DOHH2 (cell line): Measurements from ENCODE around the gene TLL2.

Source experiments
- H3F3A ChIP-seq: fragments of 200-600 bp; sonication (generic), shearing (Covaris generic); 2 replicates; pipeline ENCODE4 v1.6.0; 2016; ENCODE audit warnings: antibody characterized with exemption, mild to moderate bottlenecking; ENCODE audit not compliant: control insufficient read depth, insufficient read depth
- H3K27ac ChIP-seq: fragments of 200-600 bp; sonication (generic); 2 replicates; pipeline ENCODE4 v1.5.1; 2014; ENCODE audit warnings: low read depth, mild to moderate bottlenecking, low read length, moderate library complexity
- H3K27me3 ChIP-seq: fragments of 200-600 bp; sonication (generic); 2 replicates; pipeline ENCODE4 v1.6.1; 2014; ENCODE audit warnings: mild to moderate bottlenecking, low read length, mixed read lengths; ENCODE audit not compliant: control insufficient read depth
- H3K36me3 ChIP-seq: fragments of 200-600 bp; sonication (generic); 2 replicates; pipeline ENCODE4 v1.6.1; 2014; ENCODE audit warnings: mild to moderate bottlenecking, low read length, moderate library complexity, mixed read lengths; ENCODE audit not compliant: control insufficient read depth
- H3K4me1 ChIP-seq: fragments of 200-600 bp; sonication (generic); 2 replicates; pipeline ENCODE4 v1.6.1; 2014; ENCODE audit warnings: mild to moderate bottlenecking, low read length, mixed read lengths; ENCODE audit not compliant: control insufficient read depth
- H3K4me2 ChIP-seq: fragments of 200-600 bp; sonication (generic); 2 replicates; pipeline ENCODE4 v1.6.0; 2014; ENCODE audit warnings: mild to moderate bottlenecking, low read length, moderate library complexity
- H3K4me3 ChIP-seq: fragments of 200-600 bp; sonication (generic); 2 replicates; pipeline ENCODE4 v1.5.1; 2014; ENCODE audit warnings: mild to moderate bottlenecking, low read length, mixed read lengths
- H3K79me2 ChIP-seq: fragments of 200-600 bp; sonication (generic); 2 replicates; pipeline ENCODE4 v1.6.1; 2014; ENCODE audit warnings: mild to moderate bottlenecking, low read length, mixed read lengths; ENCODE audit not compliant: control insufficient read depth
- H3K9me2 ChIP-seq: fragments of 200-600 bp; sonication (generic); replicated peaks from 2 replicates; pipeline ENCODE4 v1.6.1; 2014; ENCODE audit warnings: mild to moderate bottlenecking, low read length, mixed read lengths; ENCODE audit not compliant: control insufficient read depth
- H3K9me3 ChIP-seq: fragments of 200-600 bp; sonication (generic); 2 replicates; pipeline ENCODE4 v1.6.1; 2014; ENCODE audit warnings: antibody characterized with exemption, low read length, mixed read lengths; ENCODE audit not compliant: control insufficient read depth, insufficient read depth
- H4K20me1 ChIP-seq: fragments of 200-600 bp; sonication (generic); 2 replicates; pipeline ENCODE4 v1.6.0; 2014; ENCODE audit warnings: low read depth, mild to moderate bottlenecking, antibody characterized with exemption, low read length, moderate library complexity; ENCODE audit not compliant: control insufficient read depth, insufficient read depth
- CTCF ChIP-seq: fragments of 200-600 bp; sonication (generic); IDR thresholded peaks from one replicate; pipeline ENCODE4 v1.5.1; 2014; ENCODE audit warnings: antibody characterized with exemption, mild to moderate bottlenecking, low read depth, low read length; ENCODE audit not compliant: poor library complexity, severe bottlenecking
- EZH2phosphoT487 ChIP-seq: fragments of 200-600 bp; sonication (generic); IDR thresholded peaks from 2 replicates; pipeline ENCODE4 v1.6.1; 2017; ENCODE audit warnings: borderline replicate concordance, mild to moderate bottlenecking, antibody characterized with exemption, low read length, moderate library complexity, mixed read lengths

TLL2 gene

GRCh38 chr10:96397902-96398301 is 115.8 kb downstream of the TLL2 start:
- TF ChIP-seq EZH2phosphoT487 (no peak), CTCF (no peak)
- H3K4me2 ChIP-seq = no peak overlapping the region

DNA sequence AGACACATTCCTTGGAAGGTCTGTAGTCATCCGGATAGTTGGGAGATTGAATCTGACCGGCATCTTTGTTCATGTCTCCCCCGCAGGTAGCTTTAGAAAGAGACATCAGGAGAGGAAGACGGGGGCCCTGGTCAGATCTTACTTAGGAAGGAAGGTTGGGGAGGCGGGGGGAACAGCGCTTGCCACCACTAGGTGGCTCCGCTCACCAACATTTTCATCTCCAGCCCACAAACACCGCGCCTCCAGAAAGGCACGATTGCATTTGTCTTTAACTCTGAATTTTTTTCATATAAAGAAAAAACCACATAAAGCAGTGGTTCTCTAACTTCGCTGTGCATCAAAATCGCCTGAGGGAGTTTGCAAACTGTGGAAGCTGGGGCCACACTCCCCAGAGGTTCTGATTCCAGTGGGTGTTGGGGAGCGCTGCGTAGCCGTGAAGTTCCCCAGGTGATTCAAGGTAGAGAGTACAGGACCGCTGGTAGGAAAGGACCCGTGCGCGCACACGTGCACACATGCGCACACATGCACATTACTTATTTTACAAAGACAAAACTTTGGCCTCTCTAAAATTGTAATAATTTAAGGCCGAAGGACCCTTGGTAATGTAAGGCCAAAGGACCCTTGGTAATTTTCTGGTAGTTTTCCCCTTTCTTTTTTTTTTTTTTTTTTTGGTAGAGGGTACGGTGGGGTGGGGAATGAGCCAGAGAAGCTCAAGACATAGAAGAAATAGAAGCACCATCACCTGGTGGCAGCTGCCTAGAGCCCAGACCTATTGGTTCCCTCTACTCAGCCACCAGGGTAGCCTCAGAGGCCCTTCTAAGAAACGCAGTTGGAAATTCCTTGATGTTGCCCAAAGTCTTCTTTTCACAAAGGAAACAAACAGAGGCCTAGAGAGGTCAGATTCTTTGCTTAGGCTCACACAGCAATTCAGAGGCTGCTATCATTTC is 117.5 kb downstream of the TLL2 start:
- Histone ChIP-seq H3K36me3 (no peaks in the 10 kb centered on the region), H3K27me3 (peaks cover 35% of the 10 kb centered on the region), H3K4me3 (peak overlapping the region; percentile 25; the same call in 1 of the 2 replicates), H3K79me2 (no peaks in the 10 kb centered on the region), H4K20me1 (no peaks in the 10 kb centered on the region), H3K27ac (no peak overlapping the region), H3K4me2 (peak overlapping the region; percentile 42), H3F3A (no peaks in the 10 kb centered on the region), H3K4me1 (no peaks in the 10 kb centered on the region), H3K9me2 (no peaks in the 10 kb centered on the region), H3K9me3 (no peaks in the 10 kb centered on the region)
- TF ChIP-seq EZH2phosphoT487 (no peak), CTCF (peak; percentile 93)

More at GRCh38 chr10:96397902-96398301, 115.8 kb downstream of the TLL2 start:
- Histone ChIP-seq H3K79me2 (no peaks in the 10 kb centered on the region), H3K27me3 (peaks cover 40% of the 10 kb centered on the region), H3K27ac (no peak overlapping the region), H3K4me3 (no peak overlapping the region), H4K20me1 (no peaks in the 10 kb centered on the region), H3K9me2 (no peaks in the 10 kb centered on the region), H3K9me3 (no peaks in the 10 kb centered on the region), H3K36me3 (no peaks in the 10 kb centered on the region), H3F3A (no peaks in the 10 kb centered on the region), H3K4me1 (no peaks in the 10 kb centered on the region)

DNA sequence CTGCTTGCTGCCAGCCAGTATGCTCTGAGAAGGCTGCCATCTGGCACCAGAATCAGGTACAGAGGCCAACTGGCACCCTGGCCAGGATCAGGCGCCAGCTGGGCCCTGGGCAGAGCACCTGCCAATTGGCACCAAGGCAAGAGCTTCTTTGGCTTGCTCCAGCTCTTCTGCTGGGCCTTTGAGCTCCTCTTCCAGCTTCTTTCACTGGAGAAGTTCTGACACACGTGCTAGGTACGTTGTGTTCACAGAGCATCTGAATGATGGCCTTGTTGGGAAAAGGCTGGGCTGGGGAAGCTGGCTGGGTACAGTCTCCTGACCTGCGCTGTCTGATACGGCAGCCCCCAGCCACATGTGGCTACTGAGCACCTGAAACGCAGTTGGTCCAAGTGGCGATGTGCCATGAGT is 123.3 kb downstream of the TLL2 start:
- Histone ChIP-seq H3F3A (no peaks in the 10 kb centered on the region), H3K36me3 (no peaks in the 10 kb centered on the region), H3K4me1 (no peaks in the 10 kb centered on the region), H3K27me3 (peaks cover 22% of the 10 kb centered on the region), H4K20me1 (no peaks in the 10 kb centered on the region), H3K9me2 (no peaks in the 10 kb centered on the region), H3K4me2 (no peak overlapping the region), H3K9me3 (no peaks in the 10 kb centered on the region), H3K4me3 (no peak overlapping the region), H3K79me2 (no peaks in the 10 kb centered on the region), H3K27ac (no peak overlapping the region)
- no peak for TF ChIP-seq CTCF
- no peak for TF ChIP-seq EZH2phosphoT487
